Testis (tissue), 3 donors: ENCODE measurements around the gene GCNT4. TPM values are rescaled to one million over a fixed set of nuclear protein-coding genes. Genes with fewer than 3 reads are reported as not detected.
"Not testable (repeated sequence)": the region's sequence is repeated elsewhere in the genome, so short reads cannot be mapped to it uniquely, and the experiment has no call there.

Experiments
- DNase-seq: peaks from one replicate; pipeline ENCODE4 v3.0.0-alpha.2; 2019
- H3K27ac ChIP-seq, 2 donors: fragments of 200-600 bp; sonication (generic); one replicate each; pipeline ENCODE4 v1.5.1; 2019
- H3K27me3 ChIP-seq: fragments of 200-600 bp; sonication (generic); one replicate; pipeline ENCODE4 v1.5.1; 2019
- H3K36me3 ChIP-seq: fragments of 200-600 bp; sonication (generic); one replicate; pipeline ENCODE4 v1.5.1; 2017; ENCODE audit warnings: low read depth; ENCODE audit errors: missing control alignments
- H3K4me1 ChIP-seq: fragments of 200-600 bp; sonication (generic); one replicate; pipeline ENCODE4 v1.5.1; 2019
- H3K4me3 ChIP-seq, 2 donors: fragments of 200-600 bp; sonication (generic); one replicate each; pipeline ENCODE4 v1.5.1; 2017 to 2019
- H3K9me3 ChIP-seq: fragments of 200-600 bp; sonication (generic); one replicate; pipeline ENCODE4 v1.5.1; 2017
- POLR2A ChIP-seq: fragments of 450-650 bp; IDR thresholded peaks from one replicate; pipeline ENCODE4 v1.6.1; 2017; ENCODE audit warnings: antibody characterized with exemption, mild to moderate bottlenecking, moderate library complexity
- WGBS, 2 donors: methylation state at CpG; one replicate each; pipeline ENCODE4 v1.1.5; 2018; 5-methylcytosine and 5-hydroxymethylcytosine counted together
- intact Hi-C: fragments of 100-400 bp; cut with DNase I; formaldehyde crosslinking; loops from one replicate; pipeline ENCODE4 v1.15.1; 2023; ENCODE audit warnings: low total_unique reads
- polyA plus RNA-seq: library from polyadenylated mRNA; stranded (reverse); fragments of 350-450 nt; fragmentation: Illumina TruSeq; extraction: RNeasy Lipid Tissue Mini Kit (QIAGEN cat#74804); gene quantifications from one replicate; pipeline ENCODE4 v1.2.3, GENCODE V29; 2014; ENCODE audit warnings: low read depth, low replicate concordance; ENCODE audit not compliant: insufficient read depth
- total RNA-seq, 2 donors: library from RNA; depleted of rRNA; stranded (reverse); fragments of >200 nt; gene quantifications; one replicate each; pipeline ENCODE4 v1.2.3, GENCODE V29; 2016
- TF ChIP-seq, protein P1 (sequence below), 3 experiments: fragments of 450-650 bp in 2 of 3; fragments of 200-600 bp in 1 of 3; sonication (generic) in 1 of 3; IDR thresholded peaks; one replicate each; pipeline ENCODE4 v1.5.1; 2016 to 2019; ENCODE audit warnings: antibody characterized with exemption in 3 of 3, mild to moderate bottlenecking in 2 of 3, moderate library complexity in 1 of 3

Gene GCNT4
- total and polyA plus RNA-seq, 3 donors from 2014 or later: 1.8 to 2.8 (median 2.7) TPM

DNA sequence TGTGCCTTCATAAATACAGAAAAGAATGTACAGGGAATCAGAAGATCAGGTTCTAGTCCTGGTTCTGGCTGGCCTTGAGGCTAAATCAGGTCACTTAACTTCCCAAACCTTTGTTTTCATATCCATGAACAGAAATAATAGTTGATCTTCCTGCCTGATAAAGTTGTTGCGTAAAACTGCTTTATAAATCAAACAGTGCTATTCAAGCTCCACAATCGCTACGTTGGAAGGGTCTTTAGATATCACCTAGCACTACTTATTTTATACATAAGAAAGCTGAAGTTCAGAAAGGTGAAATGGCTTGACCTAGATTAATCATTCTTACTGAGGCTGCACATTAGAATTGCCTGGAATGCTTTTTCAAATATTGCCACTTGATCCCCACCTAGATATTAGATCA is 36.3 kb upstream of the GCNT4 start:
- no peaks in the 10 kb centered on the region for H3K27me3 ChIP-seq
- intact Hi-C loops: no loop called here
- no peak for TF ChIP-seq POLR2A
- TF ChIP-seq, protein P1, sequence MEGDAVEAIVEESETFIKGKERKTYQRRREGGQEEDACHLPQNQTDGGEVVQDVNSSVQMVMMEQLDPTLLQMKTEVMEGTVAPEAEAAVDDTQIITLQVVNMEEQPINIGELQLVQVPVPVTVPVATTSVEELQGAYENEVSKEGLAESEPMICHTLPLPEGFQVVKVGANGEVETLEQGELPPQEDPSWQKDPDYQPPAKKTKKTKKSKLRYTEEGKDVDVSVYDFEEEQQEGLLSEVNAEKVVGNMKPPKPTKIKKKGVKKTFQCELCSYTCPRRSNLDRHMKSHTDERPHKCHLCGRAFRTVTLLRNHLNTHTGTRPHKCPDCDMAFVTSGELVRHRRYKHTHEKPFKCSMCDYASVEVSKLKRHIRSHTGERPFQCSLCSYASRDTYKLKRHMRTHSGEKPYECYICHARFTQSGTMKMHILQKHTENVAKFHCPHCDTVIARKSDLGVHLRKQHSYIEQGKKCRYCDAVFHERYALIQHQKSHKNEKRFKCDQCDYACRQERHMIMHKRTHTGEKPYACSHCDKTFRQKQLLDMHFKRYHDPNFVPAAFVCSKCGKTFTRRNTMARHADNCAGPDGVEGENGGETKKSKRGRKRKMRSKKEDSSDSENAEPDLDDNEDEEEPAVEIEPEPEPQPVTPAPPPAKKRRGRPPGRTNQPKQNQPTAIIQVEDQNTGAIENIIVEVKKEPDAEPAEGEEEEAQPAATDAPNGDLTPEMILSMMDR (IDR thresholded peaks at IDR 0.05): no peak
- H3K36me3 ChIP-seq: no peaks in the 10 kb centered on the region
- no peak overlapping the region for H3K27ac ChIP-seq
- no peaks in the 10 kb centered on the region for H3K9me3 ChIP-seq
- no peak overlapping the region for H3K4me3 ChIP-seq
- H3K4me1 ChIP-seq: no peaks in the 10 kb centered on the region
- DNase-seq: no peak
- 84 to 90% methylated on average over 3 of the region's 3 CpGs for WGBS, 2 donors

DNA sequence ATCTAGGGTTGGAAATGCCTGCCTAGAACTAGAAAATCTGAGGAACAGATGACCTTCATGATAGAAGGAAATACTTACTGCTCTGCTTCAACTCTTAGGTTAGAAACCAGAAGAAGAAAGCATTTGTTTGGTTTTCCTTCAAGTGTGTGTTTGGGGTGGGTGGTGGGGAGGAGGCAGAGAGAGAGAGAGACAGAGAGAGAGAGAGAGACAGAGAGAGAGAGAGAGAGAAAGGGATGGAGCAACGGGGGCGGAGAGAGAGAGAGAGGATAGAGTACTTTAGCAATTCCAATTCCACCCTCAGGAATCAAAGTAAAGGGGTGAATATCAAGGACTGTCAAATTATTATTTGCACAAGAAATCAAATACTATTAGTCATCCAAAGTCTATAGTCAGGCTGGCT is 29.2 kb upstream of the GCNT4 start:
- intact Hi-C loops: no loop called here
- no peak for DNase-seq
- H3K4me3 ChIP-seq: no peak overlapping the region
- H3K36me3 ChIP-seq: no peaks in the 10 kb centered on the region
- no peaks in the 10 kb centered on the region for H3K4me1 ChIP-seq
- 74 to 88% methylated on average over 2 of the region's 2 CpGs for WGBS, 2 donors
- TF ChIP-seq, protein P1 (IDR thresholded peaks at IDR 0.05): no peak
- no peak for TF ChIP-seq POLR2A
- H3K9me3 ChIP-seq: no peaks in the 10 kb centered on the region
- H3K27me3 ChIP-seq: no peaks in the 10 kb centered on the region
- no peak overlapping the region for H3K27ac ChIP-seq

DNA sequence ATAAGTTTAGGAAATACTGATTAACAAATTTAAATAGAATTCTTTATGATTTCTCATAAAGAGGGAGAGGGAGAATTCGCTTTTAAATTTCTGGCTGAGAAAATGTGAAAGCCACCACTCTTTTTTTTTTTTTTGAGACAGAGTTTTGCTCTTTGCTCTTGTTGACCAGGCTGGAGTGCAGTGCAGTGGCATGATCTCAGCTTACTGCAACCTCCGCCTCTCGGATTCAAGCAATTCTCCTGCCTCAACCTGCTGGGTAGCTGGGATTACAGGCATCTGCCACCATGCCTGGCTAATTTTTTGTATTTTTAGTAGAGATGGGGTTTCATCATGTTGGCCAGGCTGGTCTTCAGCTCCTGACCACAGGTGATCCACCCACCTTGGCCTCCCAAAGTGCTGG is 27.0 kb upstream of the GCNT4 start:
- DNase-seq, H3K36me3 ChIP-seq, H3K27me3 ChIP-seq, H3K4me3 ChIP-seq, H3K9me3 ChIP-seq, intact Hi-C loops, H3K27ac ChIP-seq, H3K4me1 ChIP-seq: not testable (repeated sequence)
- 96% methylated on average over 3 of the region's 3 CpGs for WGBS, 2 donors

DNA sequence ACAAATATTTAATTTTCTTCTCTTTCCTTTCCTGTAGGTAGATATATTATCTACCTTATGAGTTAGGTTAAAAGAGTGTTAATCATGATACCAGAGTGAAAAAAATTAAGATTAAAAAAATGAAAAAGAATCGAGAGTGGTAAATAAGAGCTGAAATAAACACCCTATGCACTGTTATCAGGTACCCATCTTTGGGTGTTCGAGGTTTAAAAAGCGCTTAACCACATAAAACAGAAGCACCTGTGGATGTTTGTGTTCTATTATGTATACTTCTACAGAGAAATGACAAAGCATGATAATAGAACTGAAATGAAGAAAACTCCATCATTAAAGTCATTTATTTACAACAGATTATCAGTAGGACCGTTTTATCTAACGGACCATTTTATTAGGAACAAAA is 25.7 kb upstream of the GCNT4 start:
- WGBS, 2 donors: 86 to 87% methylated on average over 5 of the region's 5 CpGs
- Histone ChIP-seq H3K9me3 (no peaks in the 10 kb centered on the region), H3K27me3 (no peaks in the 10 kb centered on the region), H3K36me3 (no peaks in the 10 kb centered on the region), H3K4me3 (no peak overlapping the region), H3K27ac (no peak overlapping the region), H3K4me1 (no peaks in the 10 kb centered on the region)
- intact Hi-C loops: no loop called here
- TF ChIP-seq, protein P1 (IDR thresholded peaks at IDR 0.05): no peak
- no peak for TF ChIP-seq POLR2A
- DNase-seq: no peak

DNA sequence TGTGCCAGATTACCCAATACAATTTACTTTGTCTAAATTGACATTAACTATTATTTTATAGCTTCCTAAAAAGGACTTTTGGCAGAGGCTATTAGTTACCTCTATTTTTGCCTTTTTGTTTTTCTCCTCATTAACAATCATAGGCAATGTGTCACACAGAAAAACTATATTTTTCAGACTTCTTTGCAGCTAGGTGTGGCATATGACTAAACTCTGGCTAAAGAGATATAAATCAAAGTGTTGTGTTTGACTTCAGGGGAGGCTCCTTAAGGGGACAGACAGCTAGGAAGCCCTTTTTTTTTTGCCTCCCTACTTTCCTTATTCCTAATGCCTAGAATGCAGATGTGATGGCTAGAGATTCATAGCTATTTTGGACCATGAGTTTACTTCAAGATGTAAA is 19.7 kb upstream of the GCNT4 start:
- no peak overlapping the region for H3K27ac ChIP-seq
- H3K36me3 ChIP-seq: no peaks in the 10 kb centered on the region
- no peaks in the 10 kb centered on the region for H3K27me3 ChIP-seq
- H3K9me3 ChIP-seq: no peaks in the 10 kb centered on the region
- H3K4me3 ChIP-seq: no peak overlapping the region
- TF ChIP-seq, protein P1 (IDR thresholded peaks at IDR 0.05): no peak
- TF ChIP-seq POLR2A: no peak
- DNase-seq: no peak
- intact Hi-C loops: no loop called here
- H3K4me1 ChIP-seq: no peaks in the 10 kb centered on the region
